ENCODE data around the gene TGFBRAP1. TPM values are rescaled to one million over a fixed set of nuclear protein-coding genes. Genes with fewer than 3 reads are reported as not detected.

The TGFBRAP1 gene
- total RNA-seq, 4 donors from 2014 or later, result 17.7 to 29.0 (median 26.2) TPM

DNA sequence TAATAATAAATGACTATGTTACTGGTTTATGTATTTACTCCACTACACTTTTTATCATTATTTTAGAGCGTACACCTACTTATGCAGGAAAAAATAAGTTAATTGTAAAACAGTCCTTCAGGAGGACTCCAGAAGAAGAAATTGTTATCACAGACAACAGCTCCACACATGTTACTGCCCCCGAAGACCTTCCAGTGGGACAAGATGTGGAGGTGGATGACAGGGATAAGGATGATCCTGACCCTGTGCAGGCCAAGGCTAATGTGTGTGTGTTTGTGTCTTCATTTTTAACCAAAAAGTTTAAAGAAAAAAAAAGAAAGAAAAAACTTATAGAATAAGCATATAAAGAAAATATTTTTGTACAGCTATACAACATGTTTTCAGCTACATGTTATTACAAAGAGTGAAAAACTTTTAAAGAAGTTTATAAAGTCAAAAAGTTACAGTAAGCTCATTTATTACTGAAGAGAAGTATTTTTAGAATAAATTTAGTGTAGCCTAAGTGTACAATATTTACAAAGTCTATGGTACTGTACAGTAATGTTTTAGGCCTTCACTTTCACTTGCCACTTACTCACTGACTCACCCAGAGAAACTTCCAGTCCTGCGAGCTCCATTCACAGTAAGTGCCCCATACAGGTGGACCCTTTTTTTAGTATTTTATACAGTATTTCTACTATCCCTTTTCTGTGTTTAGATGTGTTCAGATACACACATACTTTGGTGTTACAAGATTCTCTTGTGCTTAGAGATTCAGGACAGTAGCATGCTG lies 7.5 kb downstream of the TGFBRAP1 start:
- no peak overlapping the region for H3K27ac ChIP-seq
- no peaks in the 10 kb centered on the region for H3K9me3 ChIP-seq
- no peaks in the 10 kb centered on the region for H3K27me3 ChIP-seq
- H3K4me1 ChIP-seq, result no peaks in the 10 kb centered on the region
- TF ChIP-seq, protein P1, sequence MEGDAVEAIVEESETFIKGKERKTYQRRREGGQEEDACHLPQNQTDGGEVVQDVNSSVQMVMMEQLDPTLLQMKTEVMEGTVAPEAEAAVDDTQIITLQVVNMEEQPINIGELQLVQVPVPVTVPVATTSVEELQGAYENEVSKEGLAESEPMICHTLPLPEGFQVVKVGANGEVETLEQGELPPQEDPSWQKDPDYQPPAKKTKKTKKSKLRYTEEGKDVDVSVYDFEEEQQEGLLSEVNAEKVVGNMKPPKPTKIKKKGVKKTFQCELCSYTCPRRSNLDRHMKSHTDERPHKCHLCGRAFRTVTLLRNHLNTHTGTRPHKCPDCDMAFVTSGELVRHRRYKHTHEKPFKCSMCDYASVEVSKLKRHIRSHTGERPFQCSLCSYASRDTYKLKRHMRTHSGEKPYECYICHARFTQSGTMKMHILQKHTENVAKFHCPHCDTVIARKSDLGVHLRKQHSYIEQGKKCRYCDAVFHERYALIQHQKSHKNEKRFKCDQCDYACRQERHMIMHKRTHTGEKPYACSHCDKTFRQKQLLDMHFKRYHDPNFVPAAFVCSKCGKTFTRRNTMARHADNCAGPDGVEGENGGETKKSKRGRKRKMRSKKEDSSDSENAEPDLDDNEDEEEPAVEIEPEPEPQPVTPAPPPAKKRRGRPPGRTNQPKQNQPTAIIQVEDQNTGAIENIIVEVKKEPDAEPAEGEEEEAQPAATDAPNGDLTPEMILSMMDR (IDR thresholded peaks at IDR 0.05), result no peak
- TF ChIP-seq POLR2A (IDR thresholded peaks at IDR 0.05), result no peak
- H3K36me3 ChIP-seq, result peaks cover 0 to 6% (median 0%) of the 10 kb centered on the region in 3 donors
- no peak overlapping the region for H3K4me3 ChIP-seq
- DNase-seq, result no peak

DNA sequence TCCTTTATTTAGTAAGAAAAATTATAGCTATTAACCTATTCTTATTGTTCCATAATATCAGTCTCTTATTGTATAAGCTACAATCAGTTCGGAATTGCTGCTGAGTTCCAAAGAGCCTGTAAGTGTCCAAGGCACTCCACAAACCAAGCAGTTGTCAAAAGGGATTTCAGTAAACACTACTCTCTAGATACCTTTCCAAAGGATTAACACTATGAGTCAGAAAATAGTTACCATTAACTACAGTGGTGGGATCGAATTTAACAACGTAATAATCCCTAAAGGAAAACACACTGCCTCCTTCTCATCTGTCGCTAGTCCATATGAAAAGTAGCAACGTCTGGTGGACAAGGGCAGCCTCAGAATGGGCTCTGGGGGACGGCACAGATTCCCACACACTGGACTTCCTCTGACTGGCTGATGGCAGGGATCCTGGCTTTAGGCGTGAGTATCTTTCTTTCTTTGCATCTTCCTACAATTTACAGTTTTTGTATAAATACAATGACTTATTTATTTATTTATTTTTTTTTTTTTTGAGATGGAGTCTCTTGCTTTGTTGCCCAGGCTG lies 8.8 kb downstream of the TGFBRAP1 start:
- H3K27me3 ChIP-seq, result no peaks in the 10 kb centered on the region
- no peak for DNase-seq
- peaks cover 0 to 6% (median 0%) of the 10 kb centered on the region in 3 donors for H3K36me3 ChIP-seq
- H3K9me3 ChIP-seq, result no peaks in the 10 kb centered on the region
- no peak overlapping the region for H3K27ac ChIP-seq
- H3K4me3 ChIP-seq, result no peak overlapping the region
- TF ChIP-seq POLR2A (IDR thresholded peaks at IDR 0.05), result no peak
- TF ChIP-seq, protein P1 (IDR thresholded peaks at IDR 0.05), result no peak
- H3K4me1 ChIP-seq, result no peaks in the 10 kb centered on the region

DNA sequence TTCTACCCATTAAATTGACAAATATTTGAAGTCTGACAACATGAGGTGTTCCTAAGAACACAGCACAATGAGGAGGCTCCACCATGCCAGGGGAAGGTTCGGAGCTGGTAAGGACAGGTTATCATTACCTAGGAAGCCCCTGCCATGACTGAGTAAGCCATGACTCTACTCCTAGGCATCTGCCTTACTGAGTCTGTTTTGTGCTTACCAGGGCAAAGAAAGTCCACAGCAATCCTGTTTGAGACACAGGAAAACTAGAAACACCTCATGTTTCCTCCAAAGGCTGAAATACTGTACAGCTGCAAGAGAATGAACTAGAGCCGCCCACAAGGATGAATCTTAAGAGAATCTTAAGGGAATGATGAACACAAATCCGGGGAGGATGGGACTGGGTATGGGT lies 11.6 kb downstream of the TGFBRAP1 start:
- no peak overlapping the region for H3K27ac ChIP-seq
- no peak overlapping the region for H3K4me3 ChIP-seq
- H3K27me3 ChIP-seq, result no peaks in the 10 kb centered on the region
- no peak for DNase-seq
- no peak for TF ChIP-seq POLR2A (IDR thresholded peaks at IDR 0.05)
- TF ChIP-seq, protein P1 (IDR thresholded peaks at IDR 0.05), result no peak
- H3K4me1 ChIP-seq, result no peaks in the 10 kb centered on the region
- H3K36me3 ChIP-seq, result no peaks in the 10 kb centered on the region
- no peaks in the 10 kb centered on the region for H3K9me3 ChIP-seq

DNA sequence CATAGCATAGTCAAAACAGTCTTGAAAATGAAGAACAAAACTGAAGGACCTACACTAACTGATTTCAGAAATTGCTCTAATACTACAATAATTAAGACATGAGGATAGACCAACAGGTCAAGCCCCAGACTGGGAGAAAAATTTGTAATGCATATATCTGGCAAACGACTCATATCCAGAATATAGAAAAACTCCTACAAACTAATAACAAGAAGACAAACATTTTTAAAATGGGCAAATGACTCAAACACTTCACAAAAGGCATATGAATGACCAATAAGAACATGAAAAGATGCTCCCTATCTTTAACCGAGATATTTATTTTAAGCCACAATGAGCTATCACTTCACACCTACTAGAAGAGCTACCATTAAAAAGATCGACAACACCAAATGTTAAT lies 14.2 kb downstream of the TGFBRAP1 start:
- Histone ChIP-seq H3K36me3 (no peaks in the 10 kb centered on the region), H3K27me3 (no peaks in the 10 kb centered on the region), H3K9me3 (no peaks in the 10 kb centered on the region), H3K27ac (no peak overlapping the region), H3K4me1 (no peaks in the 10 kb centered on the region), H3K4me3 (no peak overlapping the region)
- no peak for DNase-seq
- TF ChIP-seq, protein P1 (IDR thresholded peaks at IDR 0.05), result no peak
- no peak for TF ChIP-seq POLR2A (IDR thresholded peaks at IDR 0.05)

DNA sequence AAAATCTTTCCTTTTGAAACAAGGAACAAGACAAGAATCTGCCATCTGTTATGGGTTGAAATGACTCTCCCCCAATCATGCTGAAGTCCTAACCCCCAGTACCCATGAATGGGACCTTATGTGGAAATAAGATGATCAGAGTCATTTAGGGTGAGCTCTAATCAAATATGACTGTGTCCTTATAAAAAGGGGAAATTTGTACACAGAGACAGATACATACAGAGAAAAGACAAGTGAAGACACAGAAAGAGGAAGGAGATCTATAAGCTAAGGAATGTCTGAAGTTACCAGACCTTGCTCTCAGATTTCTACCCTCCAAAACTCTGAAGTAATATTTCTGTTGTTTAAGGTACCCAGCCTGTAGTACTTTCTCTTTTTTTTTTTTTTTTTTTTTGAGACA lies 15.7 kb downstream of the TGFBRAP1 start:
- Histone ChIP-seq H3K27ac (no peak overlapping the region), H3K27me3 (no peaks in the 10 kb centered on the region), H3K36me3 (no peaks in the 10 kb centered on the region), H3K9me3 (no peaks in the 10 kb centered on the region), H3K4me1 (no peaks in the 10 kb centered on the region), H3K4me3 (no peak overlapping the region)
- no peak for TF ChIP-seq POLR2A (IDR thresholded peaks at IDR 0.05)
- TF ChIP-seq, protein P1 (IDR thresholded peaks at IDR 0.05), result no peak
- no peak for DNase-seq

Data from Peyer's patch (tissue), 4 donors.